ENCODE results near the gene SLU7. TPM values are rescaled to one million over a fixed set of nuclear protein-coding genes. Genes with fewer than 3 reads are reported as not detected.

Gene SLU7
- total and polyA plus RNA-seq, 2 of the 4 experiments (the other 2 are of a cell fraction) = 15.9 to 34.2 TPM

- 0 out of 2 replicates have a peak overlapping the region, but pooled peaks have one; percentile 6 for H3K4ac ChIP-seq (ENCODE audit: low read depth, low read length)
- ATAC-seq (ENCODE audit: low read depth) (no peak), DNase-seq (no peak)
- H3K79me1 ChIP-seq (ENCODE audit: low read depth in 1 of 2, low read length in 2 of 2) = no peaks in the 10 kb centered on the region
- no peak overlapping the region; the same call in 1 of the 2 replicates for H2BK20ac ChIP-seq (ENCODE audit: low read depth, low read length)
- no peak overlapping the region for H3K9ac ChIP-seq (ENCODE audit: low read depth, low read length)
- CTCF ChIA-PET = interaction anchor here (1.6 to 2.7 kb wide), 2 partner anchors 12 to 26 kb away, joined by 4 to 9 read pairs; no protein-coding TSS in a partner anchor
- H2AK5ac ChIP-seq (ENCODE audit: low read depth, low read length) = 0 out of 2 replicates have a peak overlapping the region, but pooled peaks have one; percentile 42
- H3K23ac ChIP-seq (ENCODE audit: low read depth, low read length) = no peak overlapping the region
- in situ Hi-C loops (cut with MboI; ENCODE audit: low sequenced_read_pairs) = no loop called here
- WGBS, 2 experiments (ENCODE audit: extremely low coverage in 2 of 2, insufficient read length in 1 of 2) = no CpG with 5 or more reads among the region's 4 CpGs
- H2AFZ ChIP-seq (replicated peaks; ENCODE audit: low read length, poor library complexity) = no peak overlapping the region
- H3K56ac ChIP-seq (ENCODE audit: extremely low read depth, insufficient read depth, low read length) = no peak overlapping the region
- no peaks in the 10 kb centered on the region for H3K36me3 ChIP-seq (ENCODE audit: control insufficient read depth, insufficient read depth, low read length)
- no peaks in the 10 kb centered on the region for H3K9me3 ChIP-seq (ENCODE audit: control insufficient read depth, insufficient read depth, low read length)
- dilution Hi-C loops (cut with HindIII; ENCODE audit: low sequenced_read_pairs, unreplicated experiment) = no loop called here
- no peak overlapping the region for H3K4me2 ChIP-seq (ENCODE audit: low read depth, low read length)
- BruUV-seq (replicated peaks) = no TSS peak
- H4K20me1 ChIP-seq (ENCODE audit: insufficient read depth, low read length) = no peaks in the 10 kb centered on the region
- H2BK5ac ChIP-seq (ENCODE audit: low read depth, low read length, poor library complexity, severe bottlenecking) = no peak overlapping the region
- H3K4me1 ChIP-seq (ENCODE audit: control insufficient read depth, insufficient read depth, low read length) = peaks cover 14% of the 10 kb centered on the region
- peak overlapping the region; percentile 6; the same call in 1 of the 3 replicates for H2BK15ac ChIP-seq (ENCODE audit: low read depth, low read length)
- H4K8ac ChIP-seq (ENCODE audit: low read depth in 2 of 2, low read length in 2 of 2) = peak overlapping the region in 1 of 2 experiments; percentile 13; a peak in 2 of 4 replicates
- H3K14ac ChIP-seq (replicated peaks; ENCODE audit: low read depth, low read length) = no peak overlapping the region
- H3K27me3 ChIP-seq (ENCODE audit: control insufficient read depth, insufficient read depth, low read length) = no peaks in the 10 kb centered on the region
- H3K18ac ChIP-seq (ENCODE audit: low read depth, low read length) = peak overlapping the region; percentile 37; the same call in 1 of the 2 replicates
- no peak overlapping the region for H3K4me3 ChIP-seq (ENCODE audit: insufficient read depth, low read depth, low read length)
- no peak overlapping the region for H2AK9ac ChIP-seq (replicated peaks; ENCODE audit: low read depth, low read length, poor library complexity)
- intact Hi-C loops (cut with micrococcal nuclease) = no loop called here
- peak overlapping the region; percentile 7; the same call in 1 of the 2 replicates for H2BK120ac ChIP-seq (ENCODE audit: low read depth, low read length)
- no peak overlapping the region for H3K27ac ChIP-seq (ENCODE audit: insufficient read depth, low read length)
- H4K5ac ChIP-seq (ENCODE audit: low read depth, low read length) = no peak overlapping the region
- H3K9me1 ChIP-seq (ENCODE audit: insufficient read depth, low read length) = peaks cover 3% of the 10 kb centered on the region; the same call in 1 of the 2 replicates
- no peak overlapping the region for H4K91ac ChIP-seq (ENCODE audit: insufficient read depth, low read depth, low read length)
- no peak for TF ChIP-seq MXI1 (IDR thresholded peaks at IDR 0.05; ENCODE audit: borderline replicate concordance, low read depth, low read length)
- no peak for TF ChIP-seq MAFK (IDR thresholded peaks at IDR 0.05; ENCODE audit: low read depth, low read length)
- no peak for TF ChIP-seq FOS (IDR thresholded peaks at IDR 0.05; ENCODE audit: low read depth, low read length)
- TF ChIP-seq POLR2A (IDR thresholded peaks at IDR 0.05; ENCODE audit: low read depth, low read length) = no peak
- TF ChIP-seq SMC3 (IDR thresholded peaks at IDR 0.05; ENCODE audit: low read depth, low read length) = no peak
- POLR2A ChIA-PET (ENCODE audit: unreplicated experiment) = no interaction called here
Observed at GRCh38 chr5:160464466-160464797, 45.6 kb upstream of the SLU7 start.

Data from IMR-90 (cell line).